GM21515 (cell line): ENCODE results near the gene LMO3.

Experiments
- ATAC-seq: cut with Tn5 transposase; IDR thresholded peaks from one replicate; pipeline ENCODE4 v1.9.1; 2021; ENCODE audit not compliant: unreplicated experiment

Gene LMO3

DNA sequence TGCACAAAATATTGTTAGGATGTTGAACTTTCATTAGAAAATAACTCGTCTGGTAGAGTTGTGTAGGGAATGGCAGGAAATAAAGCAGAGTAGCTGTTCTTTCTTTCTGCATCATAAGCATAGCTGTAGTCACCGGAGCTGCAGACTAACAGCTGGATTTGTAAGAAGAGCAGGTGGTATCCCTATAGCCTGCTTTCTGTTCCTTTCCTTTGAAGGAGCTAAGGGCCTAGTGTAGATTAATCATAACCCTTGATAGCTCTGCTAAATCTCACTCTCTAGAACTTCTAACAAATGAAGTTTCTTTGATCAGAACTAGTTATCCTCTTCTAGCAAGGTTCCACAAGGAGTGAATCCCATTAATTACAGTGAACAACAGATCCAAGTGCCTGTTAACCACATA lies 3.5 kb downstream of the LMO3 start:
- no peak for ATAC-seq

DNA sequence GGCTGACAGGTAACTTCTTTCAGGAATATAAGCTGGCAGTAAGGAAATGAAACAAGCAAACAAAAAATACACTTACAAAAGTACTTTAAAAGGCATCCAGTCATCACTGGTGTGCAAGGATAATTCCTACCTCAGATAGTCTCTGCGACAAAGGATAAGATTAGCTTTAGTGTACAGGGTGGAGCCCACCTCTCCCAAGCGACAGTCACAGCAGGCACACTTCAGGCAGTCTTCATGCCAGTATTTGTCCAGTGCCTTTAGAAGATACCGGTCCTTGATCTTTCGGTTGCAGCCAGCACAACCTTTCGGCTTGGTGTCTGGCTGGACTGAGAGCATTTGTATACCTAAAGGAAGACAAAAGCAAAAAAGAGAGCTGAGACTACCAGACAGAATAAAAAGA lies 5.4 kb downstream of the LMO3 start:
- no peak for ATAC-seq

DNA sequence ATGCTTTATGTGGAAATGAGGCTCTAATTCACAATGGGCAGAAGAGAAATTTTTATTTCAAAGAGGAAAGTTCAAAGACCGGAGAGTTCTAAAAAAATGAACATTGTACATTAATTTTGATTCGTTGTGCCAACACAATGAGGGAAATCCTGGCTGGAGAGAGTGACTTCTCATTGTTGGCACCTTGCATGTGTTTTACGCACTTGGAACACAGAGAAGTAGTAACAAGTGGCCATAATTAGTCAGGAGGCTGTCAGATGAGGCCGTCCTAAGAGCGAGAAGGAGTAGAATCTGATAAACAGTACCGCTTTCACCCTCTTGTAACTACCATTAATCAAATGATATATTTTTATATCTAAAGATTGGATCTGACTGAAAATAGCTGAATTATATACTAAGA lies 6.9 kb downstream of the LMO3 start:
- ATAC-seq = no peak

DNA sequence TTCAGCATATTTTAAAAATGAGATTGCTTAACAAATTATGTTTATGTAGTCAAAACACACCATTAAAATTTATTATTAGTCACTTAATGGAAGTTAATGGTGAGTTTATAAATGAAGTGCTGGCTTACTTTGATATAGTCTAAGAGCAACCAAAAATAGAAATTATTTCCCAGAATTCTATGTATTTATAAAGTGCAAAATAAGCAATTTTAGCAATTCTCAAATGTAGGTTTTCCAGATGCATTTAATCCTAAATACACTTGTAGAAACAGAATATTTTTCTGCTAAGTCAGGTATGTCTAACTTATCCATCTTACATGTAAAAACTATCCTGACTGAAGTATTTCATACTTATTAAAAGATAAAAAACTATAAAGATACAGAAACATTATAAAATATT lies 11.2 kb downstream of the LMO3 start:
- no peak for ATAC-seq

DNA sequence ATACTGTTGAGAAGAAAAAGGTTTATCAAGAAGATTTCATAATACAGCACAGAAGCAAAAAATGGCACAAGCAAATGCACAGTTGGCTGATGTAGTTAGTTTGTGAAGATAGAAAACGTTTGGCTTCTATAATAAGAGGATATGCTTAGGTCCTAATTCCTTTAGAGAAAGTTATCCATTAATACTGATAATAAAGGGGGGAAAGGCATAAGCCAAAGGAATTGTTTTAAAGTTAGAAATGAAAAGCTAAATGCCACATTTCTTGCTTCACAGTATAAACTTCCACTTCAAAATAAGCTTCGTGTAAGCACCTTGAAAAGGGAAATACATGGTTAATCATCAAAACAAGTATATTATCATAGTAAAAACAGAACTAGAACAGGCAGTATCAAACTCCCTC lies 12.4 kb downstream of the LMO3 start:
- no peak for ATAC-seq

DNA sequence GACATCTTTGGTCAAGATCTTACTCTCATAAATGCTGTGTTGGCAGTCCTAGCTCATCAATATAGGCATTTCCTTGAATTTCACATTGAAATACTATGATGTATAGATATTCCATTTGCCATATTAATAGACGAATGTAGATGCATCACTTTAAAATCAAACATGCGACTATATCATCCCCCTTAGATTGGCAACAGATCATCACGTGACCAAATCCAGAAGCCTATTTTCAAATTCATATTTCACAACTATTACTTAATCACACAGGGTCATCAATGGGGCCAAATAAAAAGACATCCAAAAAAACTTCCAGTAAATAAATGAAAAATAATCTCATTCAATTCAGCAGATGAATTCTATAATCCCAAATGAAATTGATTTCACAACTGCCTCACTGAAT lies 15.3 kb downstream of the LMO3 start:
- no peak for ATAC-seq

DNA sequence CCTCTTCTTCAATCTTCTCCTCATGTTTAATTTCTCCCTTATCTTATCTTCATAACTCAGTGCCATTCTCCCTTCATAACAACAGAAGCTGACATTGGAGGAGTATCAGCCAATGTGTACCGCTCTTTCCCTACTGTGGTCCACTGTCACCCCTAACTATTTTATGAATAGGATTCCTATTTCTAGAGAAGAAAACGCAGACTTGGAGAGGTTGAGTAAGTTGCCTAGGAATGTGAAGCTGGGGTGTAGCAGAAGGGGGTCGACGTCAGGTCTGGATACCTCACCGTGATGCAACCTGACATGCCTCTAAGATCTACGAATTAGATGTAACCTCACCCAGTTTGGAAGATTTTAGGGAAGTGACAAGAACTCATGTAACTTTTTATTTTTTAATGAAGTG lies 17.1 kb downstream of the LMO3 start:
- no peak for ATAC-seq

DNA sequence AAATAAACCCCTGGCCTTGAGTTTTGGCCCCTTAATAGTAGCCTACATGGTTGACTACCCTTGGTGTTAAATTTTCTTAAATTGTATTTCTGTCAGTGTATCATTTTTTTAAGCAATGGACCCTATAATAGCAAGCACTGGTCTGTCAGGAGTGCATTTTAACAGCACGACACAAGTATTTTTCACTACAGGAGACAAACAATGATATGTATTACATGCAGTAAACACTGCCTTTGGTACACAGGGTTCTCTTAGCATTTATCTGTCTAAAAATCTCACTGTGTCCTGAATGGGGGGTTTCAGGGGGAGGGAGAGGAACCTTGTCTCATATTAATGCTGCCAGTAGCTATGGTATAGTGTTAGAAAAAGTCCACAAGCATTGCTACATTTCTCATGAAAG lies 18.4 kb downstream of the LMO3 start:
- no peak for ATAC-seq

DNA sequence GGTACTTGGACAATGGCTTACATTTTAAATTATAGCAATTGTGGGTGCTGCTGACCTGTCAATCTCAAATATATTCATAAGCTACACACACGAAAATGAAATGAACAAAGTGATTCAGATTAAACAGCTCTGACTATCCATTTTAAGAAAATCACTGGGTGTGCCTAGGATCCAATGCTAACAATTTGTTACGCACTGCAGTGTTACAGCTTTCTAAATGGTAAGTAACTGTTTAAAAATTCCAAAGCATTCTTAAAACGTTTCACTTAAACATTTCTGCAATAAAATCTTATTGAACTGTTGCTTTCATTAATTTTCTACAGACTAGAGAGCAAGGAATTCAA lies 18.9 kb downstream of the LMO3 start:
- no peak for ATAC-seq

DNA sequence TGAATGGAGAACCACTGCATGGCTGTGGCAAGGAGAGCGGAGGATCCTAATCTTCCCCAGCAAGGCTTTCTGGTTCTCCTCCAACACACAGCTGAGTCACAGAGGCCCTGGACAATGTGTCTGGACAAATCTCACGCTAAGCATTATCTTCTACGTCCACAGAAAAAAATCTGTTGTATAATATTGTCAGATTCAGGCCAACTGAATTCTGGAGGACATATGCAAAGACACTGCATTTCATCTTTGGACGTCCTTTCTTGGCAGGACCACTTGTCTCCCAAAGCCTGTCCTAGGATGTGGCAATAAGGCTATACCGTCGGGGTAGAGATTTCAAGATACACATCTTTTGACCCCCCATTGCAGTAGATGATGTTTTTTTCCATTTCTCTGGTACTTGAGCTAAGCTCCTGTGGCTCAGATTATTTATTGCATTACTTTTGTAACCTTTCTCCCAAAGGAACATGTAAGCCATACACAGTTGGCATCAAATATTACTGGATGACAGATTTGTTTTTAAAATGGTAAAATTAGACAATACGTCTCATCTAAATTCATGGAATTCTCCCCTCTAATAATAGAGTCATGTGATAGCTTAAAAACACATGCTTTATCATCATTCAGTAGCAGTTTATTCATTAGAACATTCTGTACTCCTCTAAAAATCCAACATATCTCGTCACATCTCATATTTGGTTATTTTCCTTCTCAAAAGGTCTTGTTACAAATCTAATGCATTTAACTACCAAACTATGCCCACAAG lies 19.4 kb downstream of the LMO3 start:
- ATAC-seq = no peak

DNA sequence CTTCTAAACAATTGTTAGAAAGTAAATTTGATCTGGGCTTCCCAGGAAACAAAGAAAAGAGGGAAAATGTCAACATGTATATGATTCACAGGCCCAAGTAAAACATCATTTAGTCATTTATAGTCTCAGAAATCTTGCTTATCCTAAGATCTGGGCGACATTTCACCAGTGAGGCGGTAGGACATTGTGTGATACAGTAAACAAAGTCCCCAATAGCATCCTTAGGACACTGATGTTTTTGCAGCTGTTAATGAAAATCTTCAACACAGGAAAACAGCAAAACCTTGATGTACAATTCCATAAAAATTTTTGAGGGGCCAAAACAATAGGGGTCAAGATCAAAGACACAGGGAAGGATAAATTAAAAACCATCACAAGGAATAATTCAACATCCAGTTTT lies 20.2 kb downstream of the LMO3 start:
- no peak for ATAC-seq

DNA sequence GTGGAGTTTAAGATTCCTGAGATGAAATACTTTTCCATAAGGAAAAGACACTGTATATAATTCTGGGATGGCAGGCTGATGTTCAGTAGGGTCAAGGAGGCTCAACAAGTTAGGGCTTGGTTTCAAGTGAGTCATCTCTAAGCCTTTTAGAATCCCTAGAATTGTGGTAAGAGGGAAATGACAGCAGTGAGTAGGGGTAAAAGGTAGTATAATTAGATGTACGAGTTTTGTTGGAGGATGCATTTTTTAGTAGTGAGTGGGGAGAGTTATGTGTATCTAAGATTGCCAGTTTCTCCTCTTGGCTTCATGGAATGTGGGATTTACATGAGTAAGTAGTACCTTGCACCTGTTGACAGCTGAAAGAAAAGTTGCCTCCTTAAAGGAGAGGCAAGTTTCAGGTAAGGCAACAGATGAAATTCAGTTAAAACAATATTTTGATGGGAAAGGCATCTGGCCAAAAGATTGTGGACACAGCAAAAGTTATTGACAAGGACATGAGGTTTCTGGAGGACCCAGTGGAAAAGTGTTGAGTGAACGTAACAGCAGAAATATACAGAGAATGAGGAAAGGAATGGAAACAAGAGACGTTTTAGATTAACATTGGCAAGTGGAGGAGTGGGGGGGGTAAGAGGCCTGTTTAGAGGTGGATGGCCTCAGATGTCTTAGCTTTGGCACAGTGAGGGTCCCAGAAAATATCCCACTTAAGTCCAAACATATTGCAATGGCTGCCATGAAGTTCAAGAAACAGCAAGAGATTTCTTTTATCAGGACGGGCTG lies 21.8 kb downstream of the LMO3 start:
- no peak for ATAC-seq

DNA sequence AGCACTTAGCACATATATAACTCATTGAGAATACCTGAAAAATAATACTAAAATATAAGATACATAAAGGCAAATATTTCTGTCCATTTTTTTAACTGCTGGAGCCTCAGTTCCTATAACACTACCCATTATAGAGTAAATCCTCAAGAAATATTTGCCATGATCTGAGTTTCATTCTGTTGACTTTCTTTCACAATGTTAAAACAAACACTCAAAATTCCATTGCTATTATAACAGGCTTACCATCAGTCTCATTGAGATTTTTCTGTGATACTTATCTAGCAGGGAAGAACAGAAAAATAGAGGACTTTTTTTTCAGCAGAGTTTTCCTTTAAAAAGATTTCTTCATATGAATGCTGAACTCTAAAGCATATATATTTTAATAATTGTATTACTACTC lies 24.5 kb downstream of the LMO3 start:
- ATAC-seq = no peak

DNA sequence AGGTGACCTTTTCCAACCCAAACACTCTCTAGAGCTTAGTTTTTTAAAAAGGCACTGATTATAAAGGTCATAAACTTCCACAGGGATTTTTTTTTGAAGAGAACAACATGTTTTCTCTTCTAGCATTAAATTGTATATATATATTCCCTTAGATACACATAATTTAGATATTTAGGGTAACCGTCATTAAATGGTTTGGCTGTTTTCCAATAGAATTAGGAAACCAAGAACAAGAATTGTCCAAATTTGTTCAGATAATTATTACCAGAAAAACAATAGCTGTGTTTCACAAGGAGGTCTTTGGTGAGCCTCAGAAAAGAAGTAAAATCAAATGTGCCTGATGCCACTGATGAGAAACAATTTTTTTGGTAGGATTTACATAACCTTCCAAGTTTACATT lies 26.9 kb downstream of the LMO3 start:
- ATAC-seq = no peak

DNA sequence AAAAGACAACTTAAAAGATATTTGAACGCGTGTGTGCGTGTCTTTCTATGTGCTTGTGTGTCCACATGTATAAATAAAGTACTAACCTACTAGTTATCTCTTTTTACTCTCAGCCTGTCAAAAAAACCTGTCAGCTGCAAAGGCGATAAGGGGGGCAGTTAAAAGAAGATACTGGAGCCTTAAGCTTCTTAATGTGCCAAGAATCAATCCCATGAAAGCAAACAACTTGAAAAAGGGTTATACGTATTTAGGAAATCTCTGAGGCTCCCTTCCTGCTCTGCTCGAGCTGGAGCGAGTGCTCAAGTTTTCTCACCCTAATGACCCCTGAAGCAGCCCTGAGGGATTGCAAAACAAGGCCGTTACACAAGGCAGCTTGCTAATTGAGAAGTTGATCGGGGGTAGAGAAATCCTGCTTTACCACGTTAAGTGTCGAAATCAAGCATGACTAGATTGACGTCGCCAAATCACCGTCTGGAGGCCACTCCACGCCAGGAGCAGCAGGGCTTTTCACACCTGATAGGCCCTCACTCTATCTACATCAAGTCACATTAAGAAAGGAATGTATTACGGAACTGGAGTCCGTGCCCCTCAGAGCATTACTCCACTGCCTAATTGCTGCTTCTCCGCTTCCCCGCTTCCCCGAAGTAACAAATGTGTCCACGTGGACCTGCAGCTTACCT lies 32.4 kb downstream of the LMO3 start:
- no peak for ATAC-seq

DNA sequence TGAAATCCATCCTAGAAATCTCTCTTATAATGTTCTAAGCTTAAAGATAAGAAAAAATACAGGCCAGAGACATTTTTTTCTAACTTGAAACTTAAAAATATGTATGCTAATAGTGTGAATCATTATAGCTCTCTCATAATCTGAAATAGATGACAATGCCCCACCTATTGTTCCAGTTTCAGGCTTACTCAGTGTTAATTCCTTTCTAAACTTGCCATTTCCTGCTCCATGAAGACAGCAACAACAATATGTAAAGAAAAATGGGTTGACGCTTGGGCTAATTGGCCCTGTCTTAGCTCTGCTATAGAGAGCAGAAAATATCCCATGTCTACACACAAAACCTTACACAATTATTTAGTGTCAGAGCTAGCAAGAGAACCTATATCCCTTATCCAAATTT lies 37.1 kb downstream of the LMO3 start:
- ATAC-seq = no peak

DNA sequence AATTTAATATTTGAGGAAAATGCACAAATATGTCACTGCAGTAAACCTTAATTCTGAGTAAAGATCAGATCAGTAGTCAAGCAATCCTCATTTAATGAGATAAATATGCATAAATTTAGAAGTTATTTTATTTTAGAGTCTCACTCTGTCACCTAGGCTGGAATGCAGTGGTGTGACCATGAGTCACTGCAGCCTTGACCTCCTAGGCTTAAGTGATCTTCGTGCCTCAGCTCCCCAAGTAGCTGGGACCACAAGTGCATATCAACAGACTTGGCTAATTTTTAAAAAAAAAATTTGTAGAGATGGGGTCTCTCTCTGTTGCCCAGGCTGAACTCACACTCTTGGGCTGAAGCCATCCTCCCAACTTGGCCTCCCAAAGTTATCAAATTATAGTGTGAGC lies 41.3 kb downstream of the LMO3 start:
- no peak for ATAC-seq

DNA sequence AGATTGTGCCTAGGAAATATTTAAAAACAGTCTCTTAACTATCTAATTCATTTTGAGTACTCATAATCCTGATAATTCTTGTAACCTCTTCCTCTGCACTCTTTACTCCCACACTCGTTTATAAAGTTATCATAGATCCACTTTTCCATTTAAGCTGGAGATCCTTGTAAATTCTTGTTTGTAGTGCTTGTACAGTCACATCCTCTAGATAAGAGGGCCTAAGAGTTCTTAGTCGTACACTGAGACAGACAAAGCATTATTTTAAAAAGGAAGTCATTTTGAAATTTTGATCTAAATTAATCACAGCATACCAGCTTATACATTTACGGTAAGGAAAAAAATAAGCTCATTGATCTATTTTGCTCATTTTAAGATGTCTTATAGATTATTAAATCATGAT lies 42.5 kb downstream of the LMO3 start:
- no peak for ATAC-seq

DNA sequence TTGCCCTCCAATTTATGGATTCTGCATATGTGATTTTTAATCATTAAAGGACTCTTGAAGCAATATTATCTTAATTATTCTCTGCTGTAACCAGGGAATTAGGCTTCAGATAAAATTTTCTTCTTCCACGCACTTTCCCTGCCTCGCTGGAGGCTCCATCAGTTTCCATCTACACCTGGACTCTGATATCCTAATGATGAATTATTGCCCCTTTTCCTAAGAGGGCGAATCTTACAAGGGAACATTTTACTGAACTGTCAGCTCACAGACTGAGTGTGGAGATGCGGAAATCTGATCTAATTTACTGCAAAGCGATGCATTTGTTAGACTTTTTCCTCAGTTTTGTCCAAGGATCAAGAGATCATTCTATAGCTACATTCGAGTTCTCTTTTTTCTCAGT lies 43.0 kb downstream of the LMO3 start:
- no peak for ATAC-seq

DNA sequence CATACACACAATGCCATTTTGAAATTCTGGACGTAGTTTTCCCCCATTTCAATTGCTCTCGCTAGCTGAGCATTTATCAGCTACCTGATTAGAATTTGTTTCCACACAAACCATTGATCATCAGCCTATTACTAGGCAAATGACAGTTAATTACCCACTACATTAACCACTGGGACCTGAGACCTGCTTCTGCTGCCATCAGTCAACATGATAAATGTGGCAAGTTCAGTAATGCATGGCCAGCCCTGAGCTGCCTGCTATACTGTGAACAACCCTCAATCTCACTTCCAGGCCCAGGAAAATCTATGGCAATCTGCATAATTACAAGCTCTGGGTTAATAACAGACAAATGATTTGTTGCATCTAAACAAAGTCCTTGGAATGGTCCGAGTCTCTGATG lies 43.5 kb downstream of the LMO3 start:
- no peak for ATAC-seq

DNA sequence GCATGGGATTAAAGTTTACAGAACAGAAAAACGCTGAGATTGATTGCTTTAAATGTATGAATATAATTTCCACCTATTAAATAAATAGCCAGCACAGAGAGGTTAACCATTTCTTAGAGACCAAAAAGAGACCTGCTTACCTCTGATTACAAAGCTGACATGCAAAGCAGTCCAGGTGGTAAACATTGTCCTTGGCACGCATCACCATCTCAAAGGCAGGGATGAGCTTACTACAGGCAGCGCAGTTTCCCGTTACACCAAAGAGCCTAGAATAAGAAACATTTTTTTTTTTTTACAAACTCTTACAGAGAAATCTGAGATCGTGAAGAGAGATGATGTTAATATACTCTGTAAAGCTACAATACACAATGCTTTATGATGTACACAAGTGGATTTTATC lies 45.7 kb downstream of the LMO3 start:
- no peak for ATAC-seq

DNA sequence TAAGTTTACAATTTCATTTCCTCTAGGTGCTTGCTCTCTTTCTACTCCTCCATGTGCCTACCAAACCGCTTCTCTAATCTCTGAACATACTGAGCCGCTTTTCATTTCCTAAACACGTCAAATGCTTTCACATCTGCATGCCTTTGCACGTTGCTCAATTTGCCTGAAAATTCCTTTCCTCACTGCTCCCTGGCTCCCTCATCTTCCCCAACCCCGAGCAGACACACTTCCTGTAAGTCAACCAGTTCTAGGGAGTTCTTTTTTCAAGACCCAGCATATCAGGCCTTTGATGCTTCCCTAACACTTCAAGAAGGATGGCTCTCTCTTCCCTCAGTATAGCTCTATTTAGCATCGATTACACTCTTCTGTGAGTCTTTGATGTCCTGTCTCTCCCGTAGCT lies 50.3 kb downstream of the LMO3 start:
- no peak for ATAC-seq
